Sigmoid colon (tissue), 4 donors: ENCODE data around the gene AGPAT1.

Experiments used
- POLR2A ChIP-seq, 2 donors: fragments of 450-650 bp; IDR thresholded peaks; one replicate each; pipeline ENCODE4 v1.6.1; 2016; ENCODE audit warnings: antibody characterized with exemption in 2 of 2, mild to moderate bottlenecking in 2 of 2, moderate library complexity in 2 of 2
- POLR2AphosphoS5 ChIP-seq, 4 donors: sonication (generic); formaldehyde crosslinking; IDR thresholded peaks; one replicate each; pipeline ENCODE4 v1.6.1; 2017; ENCODE audit warnings: antibody characterized with exemption in 4 of 4
- TF ChIP-seq, protein P1 (sequence below), 4 experiments: fragments of 450-650 bp in 3 of 4; fragments of 200-600 bp in 1 of 4; IDR thresholded peaks; one replicate each; pipeline ENCODE4 v1.5.1; 2016 to 2019; ENCODE audit warnings: antibody characterized with exemption in 4 of 4, mild to moderate bottlenecking in 3 of 4, moderate library complexity in 2 of 4

DNA sequence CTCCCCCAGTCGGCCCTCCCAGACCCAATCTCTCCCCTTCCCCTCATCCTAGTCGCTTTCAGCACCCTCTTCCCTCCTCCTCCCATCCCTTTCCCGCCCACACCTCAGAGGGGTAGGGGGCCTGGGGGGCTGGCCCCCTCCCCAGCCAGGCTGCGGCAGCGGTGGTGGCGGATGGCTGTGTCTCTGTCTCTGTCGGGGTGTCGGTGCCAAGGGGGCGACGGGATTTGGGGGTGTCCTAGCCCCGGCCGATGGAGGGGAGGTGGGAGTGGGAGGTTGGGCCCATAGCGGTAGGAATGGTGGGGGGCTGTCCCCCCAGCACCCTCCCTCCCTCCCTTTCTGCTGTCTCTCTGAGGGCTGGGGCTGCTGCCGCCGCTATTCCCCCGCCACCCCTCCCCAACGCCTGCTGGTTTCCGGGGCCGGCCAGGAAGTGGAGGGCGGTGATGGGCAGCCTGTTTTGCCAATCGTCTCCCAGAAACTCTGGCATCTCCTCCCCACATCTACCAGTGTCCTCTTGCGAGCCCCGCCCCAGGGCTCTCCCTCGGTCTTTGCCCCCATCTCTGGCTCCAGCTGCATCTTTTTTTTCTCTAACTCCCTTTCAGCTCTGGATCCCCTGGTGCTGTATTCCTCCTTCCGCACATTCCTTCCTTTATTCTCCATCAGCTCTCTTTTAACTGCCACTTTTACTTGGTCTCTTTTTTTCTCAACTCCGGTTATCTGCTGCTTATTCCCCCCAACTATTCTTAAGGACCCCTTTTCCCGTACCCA is at the start of gene AGPAT1:
- TF ChIP-seq, protein P1, sequence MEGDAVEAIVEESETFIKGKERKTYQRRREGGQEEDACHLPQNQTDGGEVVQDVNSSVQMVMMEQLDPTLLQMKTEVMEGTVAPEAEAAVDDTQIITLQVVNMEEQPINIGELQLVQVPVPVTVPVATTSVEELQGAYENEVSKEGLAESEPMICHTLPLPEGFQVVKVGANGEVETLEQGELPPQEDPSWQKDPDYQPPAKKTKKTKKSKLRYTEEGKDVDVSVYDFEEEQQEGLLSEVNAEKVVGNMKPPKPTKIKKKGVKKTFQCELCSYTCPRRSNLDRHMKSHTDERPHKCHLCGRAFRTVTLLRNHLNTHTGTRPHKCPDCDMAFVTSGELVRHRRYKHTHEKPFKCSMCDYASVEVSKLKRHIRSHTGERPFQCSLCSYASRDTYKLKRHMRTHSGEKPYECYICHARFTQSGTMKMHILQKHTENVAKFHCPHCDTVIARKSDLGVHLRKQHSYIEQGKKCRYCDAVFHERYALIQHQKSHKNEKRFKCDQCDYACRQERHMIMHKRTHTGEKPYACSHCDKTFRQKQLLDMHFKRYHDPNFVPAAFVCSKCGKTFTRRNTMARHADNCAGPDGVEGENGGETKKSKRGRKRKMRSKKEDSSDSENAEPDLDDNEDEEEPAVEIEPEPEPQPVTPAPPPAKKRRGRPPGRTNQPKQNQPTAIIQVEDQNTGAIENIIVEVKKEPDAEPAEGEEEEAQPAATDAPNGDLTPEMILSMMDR (IDR thresholded peaks at IDR 0.05), result no peak
- peak; percentile 78 for TF ChIP-seq POLR2A (IDR thresholded peaks at IDR 0.05)
- peak; percentile 89 to 93 (median 91) for TF ChIP-seq POLR2AphosphoS5 (IDR thresholded peaks at IDR 0.05)
